ENCODE results near the gene GLRA1. TPM values are rescaled to one million over a fixed set of nuclear protein-coding genes. Genes with fewer than 3 reads are reported as not detected.

The GLRA1 gene
- total and polyA plus RNA-seq, 4 donors = not detected

DNA sequence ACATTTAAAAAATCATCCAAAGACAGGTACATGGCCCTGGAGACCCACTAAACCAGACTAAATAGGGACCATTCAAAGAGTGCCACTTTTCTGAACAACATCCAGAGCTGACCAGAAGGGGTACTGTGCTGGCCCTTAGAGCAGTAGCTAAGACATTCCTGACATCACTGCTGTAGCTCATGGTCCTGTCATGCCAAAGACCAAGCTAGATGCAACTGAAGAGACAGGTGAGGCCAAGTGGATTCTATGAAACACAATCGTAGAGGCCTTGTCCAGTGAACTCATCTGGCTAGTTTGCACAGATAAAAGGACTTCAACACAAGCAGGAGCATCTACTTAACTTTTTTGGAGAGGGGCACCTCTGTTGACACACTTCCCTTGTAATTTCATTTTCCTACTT is 109.6 kb downstream of the GLRA1 start:
- no peak for TF ChIP-seq RXRA (IDR thresholded peaks at IDR 0.05)
- no peak for TF ChIP-seq TAF1 (conservative IDR thresholded peaks at IDR 0.05)
- TF ChIP-seq RAD21 (IDR thresholded peaks at IDR 0.05) = no peak
- no peak for TF ChIP-seq JUND (IDR thresholded peaks at IDR 0.05)
- no peak for TF ChIP-seq FOXA1 (IDR thresholded peaks at IDR 0.05)
- no peak for TF ChIP-seq SP1 (IDR thresholded peaks at IDR 0.05)
- TF ChIP-seq HNF4A (conservative IDR thresholded peaks at IDR 0.05) = no peak
- no peak overlapping the region for H3K27ac ChIP-seq (ENCODE audit: low read depth in 1 of 2, low read length in 2 of 2)
- no peak overlapping the region for H3K4me3 ChIP-seq (ENCODE audit: low read depth in 1 of 3, low read length in 3 of 3)
- 83% methylated on average over 1 of the region's 1 CpG for WGBS
- DNase-seq (ENCODE audit: low spot score) = no peak
- H3K9ac ChIP-seq (ENCODE audit: low read depth in 1 of 2, low read length in 2 of 2) = no peak overlapping the region
- peaks cover 3 to 22% (median 12%) of the 10 kb centered on the region in 4 donors for H3K36me3 ChIP-seq (ENCODE audit: control insufficient read depth in 4 of 4, insufficient read depth in 3 of 4, low read depth in 1 of 4, low read length in 3 of 4)
- no peaks in the 10 kb centered on the region for H3K27me3 ChIP-seq (ENCODE audit: control insufficient read depth in 4 of 4, insufficient read depth in 4 of 4, low read length in 3 of 4)
- no peaks in the 10 kb centered on the region for H3K9me3 ChIP-seq (ENCODE audit: control insufficient read depth in 4 of 4, low read length in 3 of 4)
- H3K4me1 ChIP-seq (ENCODE audit: control insufficient read depth in 4 of 4, insufficient read depth in 4 of 4, low read length in 3 of 4) = no peaks in the 10 kb centered on the region

DNA sequence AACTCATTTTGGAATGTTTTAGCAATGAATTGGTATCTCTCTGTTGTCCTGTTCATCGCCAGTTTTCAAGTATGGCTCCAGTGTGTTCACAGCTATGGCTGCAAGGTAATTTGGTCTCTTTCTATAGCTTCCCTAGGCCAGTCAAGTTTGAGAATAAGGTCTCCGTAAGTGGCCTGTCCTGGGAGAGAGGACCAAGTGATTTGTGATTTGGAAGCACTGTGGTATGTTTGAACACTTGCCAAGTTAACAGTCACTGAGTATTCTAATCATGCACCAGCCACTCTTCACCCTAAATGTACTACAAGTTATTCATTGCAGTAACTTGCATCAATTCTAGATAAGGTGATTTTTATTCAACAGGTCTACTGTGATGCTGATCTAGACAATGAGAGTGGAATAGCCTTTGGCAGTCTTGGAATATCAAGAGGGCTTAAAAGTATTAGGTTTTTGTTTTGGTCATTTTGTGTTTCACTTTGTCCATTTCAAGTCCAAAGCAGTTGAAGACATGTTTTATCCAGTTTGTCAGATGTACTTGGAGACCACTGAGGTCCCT is 111.8 kb downstream of the GLRA1 start:
- H3K4me1 ChIP-seq (ENCODE audit: control insufficient read depth in 4 of 4, insufficient read depth in 4 of 4, low read length in 3 of 4) = no peaks in the 10 kb centered on the region
- H3K36me3 ChIP-seq (ENCODE audit: control insufficient read depth in 4 of 4, insufficient read depth in 3 of 4, low read depth in 1 of 4, low read length in 3 of 4) = peaks cover 3 to 26% (median 16%) of the 10 kb centered on the region in 4 donors
- no peak for DNase-seq (ENCODE audit: low spot score)
- H3K9ac ChIP-seq (ENCODE audit: low read depth in 1 of 2, low read length in 2 of 2) = no peak overlapping the region
- WGBS = 93% methylated on average over 2 of the region's 2 CpGs
- H3K9me3 ChIP-seq (ENCODE audit: control insufficient read depth in 4 of 4, low read length in 3 of 4) = no peaks in the 10 kb centered on the region
- no peaks in the 10 kb centered on the region for H3K27me3 ChIP-seq (ENCODE audit: control insufficient read depth in 4 of 4, insufficient read depth in 4 of 4, low read length in 3 of 4)
- no peak overlapping the region for H3K4me3 ChIP-seq (ENCODE audit: low read depth in 1 of 3, low read length in 3 of 3)
- H3K27ac ChIP-seq (ENCODE audit: low read depth in 1 of 2, low read length in 2 of 2) = no peak overlapping the region
- TF ChIP-seq, protein P1, sequence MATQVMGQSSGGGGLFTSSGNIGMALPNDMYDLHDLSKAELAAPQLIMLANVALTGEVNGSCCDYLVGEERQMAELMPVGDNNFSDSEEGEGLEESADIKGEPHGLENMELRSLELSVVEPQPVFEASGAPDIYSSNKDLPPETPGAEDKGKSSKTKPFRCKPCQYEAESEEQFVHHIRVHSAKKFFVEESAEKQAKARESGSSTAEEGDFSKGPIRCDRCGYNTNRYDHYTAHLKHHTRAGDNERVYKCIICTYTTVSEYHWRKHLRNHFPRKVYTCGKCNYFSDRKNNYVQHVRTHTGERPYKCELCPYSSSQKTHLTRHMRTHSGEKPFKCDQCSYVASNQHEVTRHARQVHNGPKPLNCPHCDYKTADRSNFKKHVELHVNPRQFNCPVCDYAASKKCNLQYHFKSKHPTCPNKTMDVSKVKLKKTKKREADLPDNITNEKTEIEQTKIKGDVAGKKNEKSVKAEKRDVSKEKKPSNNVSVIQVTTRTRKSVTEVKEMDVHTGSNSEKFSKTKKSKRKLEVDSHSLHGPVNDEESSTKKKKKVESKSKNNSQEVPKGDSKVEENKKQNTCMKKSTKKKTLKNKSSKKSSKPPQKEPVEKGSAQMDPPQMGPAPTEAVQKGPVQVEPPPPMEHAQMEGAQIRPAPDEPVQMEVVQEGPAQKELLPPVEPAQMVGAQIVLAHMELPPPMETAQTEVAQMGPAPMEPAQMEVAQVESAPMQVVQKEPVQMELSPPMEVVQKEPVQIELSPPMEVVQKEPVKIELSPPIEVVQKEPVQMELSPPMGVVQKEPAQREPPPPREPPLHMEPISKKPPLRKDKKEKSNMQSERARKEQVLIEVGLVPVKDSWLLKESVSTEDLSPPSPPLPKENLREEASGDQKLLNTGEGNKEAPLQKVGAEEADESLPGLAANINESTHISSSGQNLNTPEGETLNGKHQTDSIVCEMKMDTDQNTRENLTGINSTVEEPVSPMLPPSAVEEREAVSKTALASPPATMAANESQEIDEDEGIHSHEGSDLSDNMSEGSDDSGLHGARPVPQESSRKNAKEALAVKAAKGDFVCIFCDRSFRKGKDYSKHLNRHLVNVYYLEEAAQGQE (IDR thresholded peaks at IDR 0.05) = no peak
- no peak for TF ChIP-seq FOXA2 (IDR thresholded peaks at IDR 0.05)
- TF ChIP-seq NR2F2 (IDR thresholded peaks at IDR 0.05) = no peak
- TF ChIP-seq, protein P2, sequence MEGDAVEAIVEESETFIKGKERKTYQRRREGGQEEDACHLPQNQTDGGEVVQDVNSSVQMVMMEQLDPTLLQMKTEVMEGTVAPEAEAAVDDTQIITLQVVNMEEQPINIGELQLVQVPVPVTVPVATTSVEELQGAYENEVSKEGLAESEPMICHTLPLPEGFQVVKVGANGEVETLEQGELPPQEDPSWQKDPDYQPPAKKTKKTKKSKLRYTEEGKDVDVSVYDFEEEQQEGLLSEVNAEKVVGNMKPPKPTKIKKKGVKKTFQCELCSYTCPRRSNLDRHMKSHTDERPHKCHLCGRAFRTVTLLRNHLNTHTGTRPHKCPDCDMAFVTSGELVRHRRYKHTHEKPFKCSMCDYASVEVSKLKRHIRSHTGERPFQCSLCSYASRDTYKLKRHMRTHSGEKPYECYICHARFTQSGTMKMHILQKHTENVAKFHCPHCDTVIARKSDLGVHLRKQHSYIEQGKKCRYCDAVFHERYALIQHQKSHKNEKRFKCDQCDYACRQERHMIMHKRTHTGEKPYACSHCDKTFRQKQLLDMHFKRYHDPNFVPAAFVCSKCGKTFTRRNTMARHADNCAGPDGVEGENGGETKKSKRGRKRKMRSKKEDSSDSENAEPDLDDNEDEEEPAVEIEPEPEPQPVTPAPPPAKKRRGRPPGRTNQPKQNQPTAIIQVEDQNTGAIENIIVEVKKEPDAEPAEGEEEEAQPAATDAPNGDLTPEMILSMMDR (IDR thresholded peaks at IDR 0.05; ENCODE audit: low read depth, low read length, missing input control) = no peak
- no peak for TF ChIP-seq HNF4G (IDR thresholded peaks at IDR 0.05)
- no peak for TF ChIP-seq HNF4A (conservative IDR thresholded peaks at IDR 0.05)
- TF ChIP-seq TAF1 (conservative IDR thresholded peaks at IDR 0.05) = no peak
- no peak for TF ChIP-seq RXRA (IDR thresholded peaks at IDR 0.05)
- TF ChIP-seq YY1 (IDR thresholded peaks at IDR 0.05) = no peak
- no peak for TF ChIP-seq JUND (IDR thresholded peaks at IDR 0.05)

Data from liver (tissue), 9 donors.